ENCODE measurements around the gene RASSF3.

DNA sequence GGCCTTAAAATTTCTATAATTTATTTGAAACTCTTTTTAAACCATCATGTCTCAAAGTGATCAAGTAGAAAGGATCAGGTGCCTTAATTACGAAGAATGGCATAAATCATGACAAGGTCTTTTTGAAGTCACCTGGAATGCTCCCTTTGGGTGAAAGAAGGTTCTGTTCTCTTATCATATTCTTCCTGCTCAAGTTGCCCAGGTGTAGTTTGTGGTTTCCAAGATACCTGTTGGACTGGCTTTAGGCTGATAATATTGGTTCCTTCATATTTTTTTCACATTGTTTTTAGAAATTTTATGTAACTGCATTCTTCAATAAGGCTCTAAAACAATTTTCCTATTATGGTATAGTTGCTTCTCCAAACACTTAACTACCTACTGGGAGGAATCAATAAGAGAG is 29.2 kb downstream of the RASSF3 start:
- TF ChIP-seq, protein P1, sequence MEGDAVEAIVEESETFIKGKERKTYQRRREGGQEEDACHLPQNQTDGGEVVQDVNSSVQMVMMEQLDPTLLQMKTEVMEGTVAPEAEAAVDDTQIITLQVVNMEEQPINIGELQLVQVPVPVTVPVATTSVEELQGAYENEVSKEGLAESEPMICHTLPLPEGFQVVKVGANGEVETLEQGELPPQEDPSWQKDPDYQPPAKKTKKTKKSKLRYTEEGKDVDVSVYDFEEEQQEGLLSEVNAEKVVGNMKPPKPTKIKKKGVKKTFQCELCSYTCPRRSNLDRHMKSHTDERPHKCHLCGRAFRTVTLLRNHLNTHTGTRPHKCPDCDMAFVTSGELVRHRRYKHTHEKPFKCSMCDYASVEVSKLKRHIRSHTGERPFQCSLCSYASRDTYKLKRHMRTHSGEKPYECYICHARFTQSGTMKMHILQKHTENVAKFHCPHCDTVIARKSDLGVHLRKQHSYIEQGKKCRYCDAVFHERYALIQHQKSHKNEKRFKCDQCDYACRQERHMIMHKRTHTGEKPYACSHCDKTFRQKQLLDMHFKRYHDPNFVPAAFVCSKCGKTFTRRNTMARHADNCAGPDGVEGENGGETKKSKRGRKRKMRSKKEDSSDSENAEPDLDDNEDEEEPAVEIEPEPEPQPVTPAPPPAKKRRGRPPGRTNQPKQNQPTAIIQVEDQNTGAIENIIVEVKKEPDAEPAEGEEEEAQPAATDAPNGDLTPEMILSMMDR (IDR thresholded peaks at IDR 0.05), result no peak
- no peak for TF ChIP-seq POLR2A (IDR thresholded peaks at IDR 0.05)
- TF ChIP-seq POLR2AphosphoS5 (IDR thresholded peaks at IDR 0.05), result no peak
